ENCODE results near the gene TRNT1. TPM values are rescaled to one million over a fixed set of nuclear protein-coding genes. Genes with fewer than 3 reads are reported as not detected.

Gene TRNT1
- total RNA-seq, 4 donors from 2014 or later, result 19.2 to 41.5 (median 28.2) TPM

DNA sequence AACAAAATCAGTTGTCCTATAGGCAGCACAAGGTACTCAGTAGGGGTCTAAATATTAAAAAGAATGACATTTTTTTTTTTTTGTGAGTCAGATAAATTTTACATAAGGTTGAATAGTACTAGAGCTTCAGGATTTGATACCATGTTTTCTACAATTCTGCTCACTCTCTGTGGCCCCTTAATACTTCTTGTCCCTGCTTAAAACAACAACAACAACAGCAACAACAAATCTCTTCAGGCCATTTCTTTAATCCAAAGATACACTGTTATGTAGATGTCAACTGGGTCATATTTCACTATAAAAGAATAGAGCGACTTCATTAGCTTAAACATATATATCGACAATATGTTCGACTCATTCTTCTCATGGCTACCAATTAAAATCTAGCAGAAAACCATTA lies 19.6 kb upstream of the TRNT1 start:
- intact Hi-C loops (cut with DNase I), result no loop called here
- H3K36me3 ChIP-seq, result no peaks in the 10 kb centered on the region
- H3K4me1 ChIP-seq, result no peaks in the 10 kb centered on the region
- H3K27me3 ChIP-seq, result no peaks in the 10 kb centered on the region
- DNase-seq, result no peak
- 97 to 98% methylated on average over 3 of the region's 3 CpGs for WGBS, 2 donors
- H3K4me3 ChIP-seq (replicated peaks in 1 of 3), result no peak overlapping the region
- H3K27ac ChIP-seq, result no peak overlapping the region
- TF ChIP-seq POLR2A (IDR thresholded peaks at IDR 0.05), result no peak
- TF ChIP-seq CTCF (IDR thresholded peaks at IDR 0.05), result no peak
- no peaks in the 10 kb centered on the region for H3K9me3 ChIP-seq

- DNase-seq, result no peak
- no peak for TF ChIP-seq POLR2A (IDR thresholded peaks at IDR 0.05)
- TF ChIP-seq CTCF (IDR thresholded peaks at IDR 0.05), result no peak
- H3K9me3 ChIP-seq, result no peaks in the 10 kb centered on the region
- no peak overlapping the region for H3K27ac ChIP-seq
- no peaks in the 10 kb centered on the region for H3K36me3 ChIP-seq
- H3K27me3 ChIP-seq, result no peaks in the 10 kb centered on the region
- H3K4me3 ChIP-seq (replicated peaks in 1 of 3), result no peak overlapping the region
- no peaks in the 10 kb centered on the region for H3K4me1 ChIP-seq
- intact Hi-C loops (cut with DNase I), result no loop called here
- WGBS, 2 donors, result 68 to 71% methylated on average over 3 of the region's 3 CpGs
Observed at GRCh38 chr3:3107858-3108257, 18.9 kb upstream of the TRNT1 start.

- no peak overlapping the region for H3K4me3 ChIP-seq (replicated peaks in 1 of 3)
Observed at GRCh38 chr3:3109407-3110298, 17.1 kb upstream of the TRNT1 start.

DNA sequence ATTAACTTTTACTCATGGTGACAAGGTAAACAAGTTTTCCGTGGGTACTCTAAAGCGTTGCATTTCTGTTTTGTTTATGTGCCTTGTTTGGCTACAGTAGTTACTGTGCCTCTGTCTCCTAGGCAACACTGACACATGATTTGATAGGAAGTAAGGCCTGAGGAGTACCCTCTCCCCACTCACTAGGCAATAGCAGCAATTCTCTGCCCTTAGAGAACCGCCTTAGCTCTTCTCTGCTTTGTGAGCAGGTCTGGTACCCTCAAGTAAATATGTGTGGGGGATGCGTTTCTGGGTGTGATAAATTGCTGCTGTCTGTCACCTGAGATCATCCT lies 16.5 kb upstream of the TRNT1 start, which contains the start of gene IL5RA:
TSS of gene IL5RA (minus strand) at position 76 of the 332 bp plus-strand sequence. CDS start 5,390 bp downstream, outside the sequence.
- H3K9me3 ChIP-seq, result no peaks in the 10 kb centered on the region
- no peaks in the 10 kb centered on the region for H3K36me3 ChIP-seq
- H3K4me3 ChIP-seq (replicated peaks in 1 of 3), result no peak within 1 kb of the TSS
- no peaks in the 10 kb centered on the region for H3K27me3 ChIP-seq
- DNase-seq, result no peak
- no peaks in the 10 kb centered on the region for H3K4me1 ChIP-seq
- TF ChIP-seq POLR2A (IDR thresholded peaks at IDR 0.05), result no peak
- TF ChIP-seq CTCF (IDR thresholded peaks at IDR 0.05), result no peak
- WGBS, 2 donors, result 40 to 43% methylated on average over 4 of the region's 4 CpGs
- intact Hi-C loops (cut with DNase I), result no loop called here
- H3K27ac ChIP-seq, result no peak within 1 kb of the TSS

More at GRCh38 chr3:3109407-3110298, 17.1 kb upstream of the TRNT1 start:
- H3K36me3 ChIP-seq, result no peaks in the 10 kb centered on the region
- TF ChIP-seq CTCF (IDR thresholded peaks at IDR 0.05), result no peak
- TF ChIP-seq POLR2A (IDR thresholded peaks at IDR 0.05), result no peak
- WGBS, 2 donors, result 51 to 55% methylated on average over 11 of the region's 11 CpGs
- no peaks in the 10 kb centered on the region for H3K4me1 ChIP-seq
- H3K9me3 ChIP-seq, result no peaks in the 10 kb centered on the region
- no peak for DNase-seq
- intact Hi-C loops (cut with DNase I), result no loop called here
- H3K27me3 ChIP-seq, result no peaks in the 10 kb centered on the region
- no peak overlapping the region for H3K27ac ChIP-seq

DNA sequence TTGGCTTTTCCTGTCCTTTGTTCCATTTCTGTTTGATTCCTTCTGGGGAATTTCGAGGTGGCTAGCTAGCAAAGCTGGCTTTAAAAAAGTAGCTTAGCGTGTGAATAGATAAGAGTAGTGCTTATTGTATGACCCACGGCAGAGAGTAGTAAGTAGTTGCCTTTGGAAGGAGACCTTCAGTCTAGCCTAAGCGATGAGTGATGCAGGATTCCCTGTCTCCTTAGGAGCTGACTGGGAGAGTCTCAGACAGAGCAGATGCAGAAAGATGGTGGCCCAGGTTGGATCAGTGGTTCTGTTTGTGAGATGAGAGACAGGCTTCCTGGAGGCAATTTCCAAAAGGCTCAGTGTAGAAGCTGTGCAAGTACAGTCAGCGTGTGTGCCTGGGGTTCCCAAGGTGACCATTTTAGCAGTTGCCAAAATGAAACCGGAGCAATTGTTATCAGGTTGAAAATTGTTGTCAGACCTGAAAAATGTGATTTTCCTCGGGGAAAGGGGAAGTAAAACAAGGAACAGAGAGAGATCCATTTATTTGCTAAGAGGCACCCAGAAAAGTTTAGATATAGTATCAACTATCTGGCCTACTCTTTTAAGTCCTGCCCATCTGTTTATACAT lies 15.9 kb upstream of the TRNT1 start:
- no peak for DNase-seq
- Histone ChIP-seq H3K27me3 (no peaks in the 10 kb centered on the region), H3K9me3 (no peaks in the 10 kb centered on the region), H3K4me1 (no peaks in the 10 kb centered on the region), H3K36me3 (no peaks in the 10 kb centered on the region), H3K4me3 (replicated peaks in 1 of 3) (no peak overlapping the region), H3K27ac (no peak overlapping the region)
- TF ChIP-seq POLR2A (IDR thresholded peaks at IDR 0.05) (no peak), CTCF (IDR thresholded peaks at IDR 0.05) (no peak)
- WGBS, 2 donors, result 59 to 75% methylated on average over 7 of the region's 7 CpGs
- intact Hi-C loops (cut with DNase I), result no loop called here
